HL-60/S4 treated with phorbol 12-myristate 13-acetate at 8.2 ng/mL for 4 days and 3 days (cell line): ENCODE data around the gene CCR2.
"Not testable (repeated sequence)": the region's sequence is repeated elsewhere in the genome, so short reads cannot be mapped to it uniquely, and the experiment has no call there.

Experiments used
- in situ Hi-C: fragments of 300-500 bp; cut with MboI; formaldehyde crosslinking; loops from 2 replicates; pipeline ENCODE4 v1.15.0; 2022; ENCODE audit warnings: low sequenced_read_pairs

Gene CCR2

GRCh38 chr3:46353647-46354410, at the start of gene CCR2:
Gene CCR2 (plus strand): TSS chr3:46354111. CDS start chr3:46357528, 3,417 bp downstream.
- in situ Hi-C loops: loop anchor here (25.0 kb wide), 2 partner anchors 142 to 417 kb away; partner anchors contain the start of genes CCR1 and CXCR6

DNA sequence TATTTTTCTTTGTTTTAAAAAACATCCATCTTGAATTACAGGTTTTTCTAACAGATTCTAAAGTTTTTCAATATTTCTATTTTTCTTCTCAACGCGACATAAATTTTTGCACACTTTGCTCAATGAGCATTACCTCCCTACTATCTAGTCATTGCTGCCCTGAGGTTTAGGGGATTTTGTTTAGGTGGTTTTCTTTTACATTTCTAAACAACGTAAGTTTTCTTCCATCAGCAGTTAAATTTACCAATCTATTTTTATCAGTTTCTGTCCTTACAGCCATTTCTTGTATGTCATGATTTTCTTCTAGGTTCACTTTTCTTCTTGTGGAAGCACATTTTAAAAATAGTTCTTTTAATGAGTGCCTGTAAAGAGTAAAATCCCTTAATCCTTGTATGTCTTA, 49.2 kb upstream of the CCR2 start:
- in situ Hi-C loops: no loop called here

GRCh38 chr3:46312991-46313390, 40.9 kb upstream of the CCR2 start:
- in situ Hi-C loops: no loop called here

DNA sequence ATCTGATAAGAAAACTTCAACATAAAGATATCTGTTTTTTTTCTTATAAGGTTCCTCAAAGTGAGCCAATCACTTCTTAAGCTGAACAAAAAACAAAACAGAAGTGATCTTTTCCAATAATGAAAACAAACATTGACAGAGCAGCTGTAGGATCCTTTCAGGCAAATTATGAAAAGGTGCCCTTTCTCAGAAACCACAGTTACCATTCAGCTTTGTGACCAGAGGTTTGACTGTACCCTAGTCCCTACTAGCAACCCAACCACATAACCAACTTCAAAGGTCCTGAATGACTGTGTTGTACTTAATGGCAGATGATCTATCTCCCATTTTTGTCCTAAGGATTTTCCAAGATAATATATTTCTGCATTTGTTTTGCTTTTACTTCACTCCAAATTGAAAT, 39.4 kb upstream of the CCR2 start:
- in situ Hi-C loops: no loop called here

- in situ Hi-C loops: no loop called here
These were observed 37.7 kb upstream of the CCR2 start for GRCh38 chr3:46316206-46316605.

DNA sequence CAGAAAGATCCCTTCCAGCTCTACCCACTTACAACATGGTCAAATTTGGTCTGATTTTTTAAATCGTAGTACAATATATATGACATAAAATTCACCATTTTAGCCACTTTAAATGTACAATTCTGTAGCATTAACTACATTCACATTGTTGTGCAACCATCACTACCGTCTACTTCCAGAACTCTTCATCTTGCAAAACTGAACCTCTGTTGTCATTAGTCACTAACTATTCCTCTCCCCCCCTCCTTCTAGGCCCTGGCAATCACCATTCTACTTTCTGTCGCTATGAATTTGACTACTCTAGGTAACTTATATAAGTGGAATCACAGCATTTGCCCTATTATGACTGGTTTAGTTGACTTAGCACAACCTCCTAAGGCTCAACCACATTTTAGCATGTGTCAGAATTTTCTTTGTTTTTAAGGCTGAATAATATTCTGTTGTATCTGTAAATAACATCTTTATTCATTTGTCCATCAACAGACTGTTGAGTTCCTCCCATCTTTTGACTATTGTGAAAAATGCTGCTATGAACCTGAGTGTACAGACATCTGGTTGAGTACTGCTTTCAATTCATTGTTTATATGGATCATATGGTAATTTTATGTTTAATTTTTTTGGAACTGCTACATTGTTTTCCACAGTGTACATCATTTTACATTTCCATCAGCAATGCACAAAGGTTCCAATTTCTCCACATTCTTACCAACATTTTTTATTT, 35.5 kb upstream of the CCR2 start:
- in situ Hi-C loops: no loop called here

DNA sequence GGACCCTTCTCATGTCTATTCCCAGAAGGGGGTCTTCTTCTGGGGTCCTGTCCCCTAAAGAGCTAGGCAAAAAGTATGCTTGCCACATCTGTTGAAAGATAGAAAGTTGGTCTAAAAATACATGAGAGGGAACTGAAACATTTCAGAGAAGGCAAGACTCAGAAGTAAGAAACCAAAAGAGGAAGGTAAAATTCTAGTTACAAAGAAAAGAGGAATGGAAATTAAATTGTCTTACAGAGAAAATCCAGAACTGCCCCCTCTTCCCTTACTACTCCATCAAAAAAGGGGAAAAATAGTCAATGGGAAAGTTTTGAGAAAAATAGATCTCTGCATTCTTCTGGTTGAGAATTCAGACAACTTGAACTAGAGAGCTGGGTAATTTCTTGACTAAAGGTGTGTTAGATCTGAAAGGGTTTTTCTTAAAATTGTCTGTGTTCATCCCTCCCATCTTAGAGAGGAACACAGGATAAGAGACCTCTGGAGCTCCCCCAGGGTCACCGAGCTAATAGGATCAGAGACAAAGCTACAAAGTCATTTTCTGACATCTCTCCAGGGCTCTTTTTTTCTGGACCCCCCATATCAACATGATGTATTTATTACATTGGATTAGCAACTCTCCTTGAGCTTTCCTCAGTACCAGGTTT, 32.3 kb upstream of the CCR2 start:
- in situ Hi-C loops: no loop called here

DNA sequence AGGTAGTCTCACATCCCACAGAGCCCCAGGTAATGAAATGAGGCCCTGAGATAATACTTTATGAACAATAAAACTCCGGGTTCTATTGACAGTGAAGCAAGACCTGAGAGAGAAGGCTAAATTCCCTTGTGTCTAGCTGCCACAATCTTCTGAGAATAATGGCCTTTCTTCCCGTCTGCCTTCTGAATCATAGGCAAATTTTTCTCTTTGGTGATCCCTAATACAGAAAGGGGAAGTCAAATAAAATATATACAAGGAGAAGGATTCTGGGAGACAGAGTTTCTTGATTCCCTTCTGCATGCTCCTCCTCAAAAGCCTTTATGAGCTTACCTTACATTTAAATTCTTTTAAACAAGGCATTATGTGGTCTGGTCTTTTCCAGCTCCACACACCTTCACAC, 29.9 kb upstream of the CCR2 start:
- in situ Hi-C loops: no loop called here

- in situ Hi-C loops: no loop called here
These were observed 28.1 kb upstream of the CCR2 start for GRCh38 chr3:46325645-46326300.

DNA sequence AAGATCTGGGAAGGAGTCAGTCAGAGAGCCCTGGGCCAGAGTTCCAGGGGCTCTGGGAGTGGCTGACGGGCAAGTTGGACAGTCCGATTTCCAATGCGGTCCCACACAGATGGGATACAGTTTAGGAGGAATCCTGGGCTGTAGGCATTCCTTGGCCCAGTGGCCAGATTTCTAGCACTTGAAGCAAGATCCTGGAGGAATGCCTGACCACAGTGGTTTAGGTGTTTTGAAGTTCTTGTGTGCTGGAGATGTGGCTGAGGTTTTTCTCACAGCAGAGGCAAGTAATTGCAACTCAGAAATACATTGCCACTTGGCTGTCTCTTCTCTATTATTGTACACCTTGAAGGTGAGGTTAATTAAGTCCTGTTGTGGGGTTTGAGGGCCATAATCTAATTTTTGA, 23.2 kb upstream of the CCR2 start:
- in situ Hi-C loops: not testable (repeated sequence)

DNA sequence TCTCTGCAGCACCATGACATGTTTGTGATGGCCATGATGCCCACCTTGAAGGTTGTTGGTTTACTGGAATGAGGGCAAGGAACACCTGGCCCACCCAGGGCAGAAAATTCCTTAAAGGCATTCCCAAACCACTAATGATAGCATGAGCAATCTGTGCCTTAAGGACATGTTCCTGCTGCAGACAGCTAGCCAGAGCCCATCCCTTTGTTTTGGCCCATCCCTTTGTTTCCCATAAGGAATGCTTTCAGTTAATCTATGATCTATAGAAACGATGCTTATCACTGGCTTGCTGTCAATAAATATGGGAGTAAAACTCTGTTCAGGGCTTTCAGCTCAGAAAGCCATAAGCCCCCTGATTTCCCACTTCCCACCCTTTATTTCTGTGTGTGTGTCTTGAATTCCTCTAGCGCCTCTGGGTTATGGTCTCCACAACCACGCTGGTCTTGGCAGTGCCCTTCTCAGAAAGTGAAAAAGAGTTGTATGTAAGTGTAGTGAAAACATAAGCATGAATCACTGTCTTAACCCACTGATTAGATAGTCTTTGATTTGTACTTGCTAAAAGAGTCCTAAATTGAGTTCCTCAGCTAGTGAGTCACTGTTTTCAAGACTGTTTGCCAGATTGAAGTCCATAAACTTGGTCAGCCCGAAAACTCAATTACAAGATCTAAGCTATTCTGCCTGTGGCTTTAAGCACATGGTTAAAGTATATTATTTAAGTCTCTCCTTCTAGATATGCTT, 19.0 kb upstream of the CCR2 start:
- in situ Hi-C loops: no loop called here

GRCh38 chr3:46335541-46335940, 18.4 kb upstream of the CCR2 start:
- in situ Hi-C loops: no loop called here

DNA sequence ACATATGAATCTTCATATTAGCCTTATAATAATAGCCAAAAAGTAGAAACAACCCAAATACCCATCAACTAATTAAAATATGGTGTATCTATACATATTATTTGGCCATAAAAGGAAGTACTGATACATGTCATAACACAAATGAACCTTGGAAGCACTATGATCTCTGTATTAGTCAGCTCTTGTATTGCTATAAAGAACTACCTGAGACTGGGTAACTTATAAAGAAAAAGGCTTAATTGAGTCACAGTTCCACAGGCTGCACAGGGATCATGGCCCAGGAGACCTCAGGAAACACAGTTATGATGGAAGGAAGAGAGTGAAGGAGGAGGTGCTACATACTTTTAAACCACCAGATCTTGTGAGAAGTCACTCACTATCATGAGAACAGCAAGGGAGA, 16.0 kb upstream of the CCR2 start:
- in situ Hi-C loops: no loop called here

DNA sequence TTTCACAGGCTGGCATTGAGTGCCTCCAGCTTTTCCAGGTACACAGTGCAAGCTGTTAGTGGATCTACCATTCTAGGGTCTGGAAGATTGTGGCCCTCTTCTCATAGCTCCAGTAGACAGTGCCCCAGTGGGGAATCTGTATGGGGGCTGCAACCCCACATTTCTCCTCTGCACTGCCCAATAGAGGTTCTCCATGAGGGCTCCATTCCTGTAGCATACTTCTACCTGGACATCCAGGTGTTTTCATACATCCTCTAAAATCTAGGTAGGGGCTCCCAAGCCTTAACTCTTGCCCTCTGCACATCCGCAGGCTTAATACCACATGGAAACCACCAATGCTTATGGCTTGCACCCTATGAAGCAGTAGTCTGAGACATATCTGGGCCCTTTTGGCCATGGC, 15.1 kb upstream of the CCR2 start:
- in situ Hi-C loops: no loop called here

DNA sequence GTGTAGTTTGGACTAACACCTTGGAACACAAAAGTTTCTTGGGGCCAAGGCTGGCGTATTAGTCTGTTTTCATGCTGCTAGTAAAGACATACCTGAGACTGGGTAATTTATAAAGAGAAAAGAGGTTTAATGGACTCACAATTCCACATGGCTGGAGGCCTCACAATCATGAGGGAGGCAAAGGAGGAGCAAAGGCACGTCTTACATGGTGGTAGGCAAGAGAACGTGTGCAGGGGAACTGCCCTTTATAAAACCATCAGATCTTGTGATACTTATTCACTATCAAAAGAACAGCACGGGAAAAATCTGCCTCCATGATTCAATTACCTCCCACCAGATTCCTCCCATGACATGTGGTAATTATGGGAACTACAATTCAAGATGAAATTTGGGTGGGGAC, 9.4 kb upstream of the CCR2 start:
- in situ Hi-C loops: no loop called here

GRCh38 chr3:46348823-46349482, 5.0 kb upstream of the CCR2 start:
- in situ Hi-C loops: no loop called here

DNA sequence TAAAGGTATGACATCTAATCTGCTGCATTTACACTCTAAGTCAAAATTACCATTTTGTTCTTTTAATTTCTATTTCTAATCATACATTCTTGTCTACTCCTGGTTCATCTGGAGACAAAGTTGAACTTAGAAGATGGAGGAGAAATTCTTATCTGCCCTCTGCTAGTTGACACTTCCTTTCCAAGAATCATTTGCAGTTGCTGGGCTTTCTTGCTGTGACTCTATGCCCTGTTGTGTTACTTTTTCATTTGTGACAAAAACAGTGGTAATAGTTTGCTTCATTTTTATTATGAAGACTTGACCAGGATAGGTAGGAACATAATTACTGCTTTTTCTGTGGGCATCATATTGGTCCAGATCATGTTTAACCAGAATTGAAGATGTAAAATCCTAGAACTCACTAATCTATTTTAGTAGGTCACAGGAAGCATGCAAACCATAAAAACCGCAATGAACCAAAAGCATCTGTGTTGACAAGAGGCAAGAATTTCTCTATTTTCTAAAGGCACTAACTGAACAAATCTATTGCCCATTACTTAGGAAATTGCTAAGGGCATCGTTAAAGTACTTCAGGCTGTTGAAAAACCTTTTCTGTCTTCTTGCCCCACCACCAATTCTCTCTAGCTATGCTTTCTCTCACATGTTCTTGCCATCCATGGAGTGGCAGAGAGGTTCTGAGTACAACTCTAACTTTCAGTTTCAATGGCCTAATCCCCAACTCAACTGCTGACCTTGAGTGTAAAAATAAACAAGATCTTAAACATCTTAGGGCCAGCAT, 4.2 kb upstream of the CCR2 start:
- in situ Hi-C loops: loop anchor here (25.0 kb wide), 2 partner anchors 137 to 412 kb away; partner anchors contain the start of genes CCR1 and CXCR6

- in situ Hi-C loops: loop anchor here (25.0 kb wide), 2 partner anchors 138 to 413 kb away; partner anchors contain the start of genes CCR1 and CXCR6
These were observed 3.7 kb upstream of the CCR2 start for GRCh38 chr3:46350262-46350565.

DNA sequence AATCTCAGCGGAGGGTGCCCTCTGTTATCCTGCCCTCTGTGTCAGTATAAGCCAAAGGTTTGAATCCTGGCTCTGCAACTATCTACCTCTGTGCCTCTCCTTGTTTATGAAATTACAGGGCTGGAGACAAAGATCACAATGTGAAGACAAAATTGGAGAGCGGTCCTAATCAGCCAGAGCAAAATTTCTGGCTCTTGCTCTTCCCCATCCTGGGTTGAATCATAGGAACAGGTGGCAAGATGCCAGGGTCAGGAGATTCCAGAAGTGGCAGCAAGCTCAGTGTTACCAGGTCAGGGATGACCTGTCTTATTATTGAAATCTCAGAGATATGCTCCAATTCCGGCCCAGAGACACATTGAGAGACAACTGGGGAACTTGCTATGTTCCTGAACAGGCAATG, 2.3 kb upstream of the CCR2 start:
- in situ Hi-C loops: loop anchor here (25.0 kb wide), 2 partner anchors 139 to 414 kb away; partner anchors contain the start of genes CCR1 and CXCR6
